GM19193 (cell line): ENCODE data around the gene GADD45G.

Source experiments
- POLR2A ChIP-seq: IDR thresholded peaks from 4 replicates; pipeline ENCODE4 v1.6.1; 2011; ENCODE audit not compliant: insufficient read depth, insufficient read length; ENCODE audit errors: extremely low read depth

The GADD45G gene, protein sequence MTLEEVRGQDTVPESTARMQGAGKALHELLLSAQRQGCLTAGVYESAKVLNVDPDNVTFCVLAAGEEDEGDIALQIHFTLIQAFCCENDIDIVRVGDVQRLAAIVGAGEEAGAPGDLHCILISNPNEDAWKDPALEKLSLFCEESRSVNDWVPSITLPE

GRCh38 chr9:89604729-89605464, at the start of gene GADD45G:
Gene GADD45G (plus strand): TSS chr9:89605012. CDS start chr9:89605122, 110 bp downstream.
- peak; percentile 49 for TF ChIP-seq POLR2A

DNA sequence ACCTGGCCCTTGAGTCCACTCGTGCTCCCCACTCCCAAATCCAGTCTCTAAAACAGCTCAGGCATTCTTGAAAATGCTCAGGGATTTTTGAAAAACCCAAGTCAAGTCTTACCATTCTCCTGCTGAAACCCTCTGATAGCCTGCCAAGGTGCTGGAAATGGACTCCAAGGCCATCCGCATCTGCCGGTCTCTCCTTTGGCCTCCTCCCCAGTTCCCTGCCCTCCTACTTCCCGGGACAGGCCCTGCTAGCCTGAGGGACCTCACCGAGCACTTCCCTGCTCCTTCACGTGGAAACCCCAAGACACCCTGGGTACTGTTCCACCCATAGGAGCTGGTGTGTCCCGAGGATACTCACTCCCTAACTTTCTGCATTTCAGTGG, 49.8 kb upstream of the GADD45G start:
- TF ChIP-seq POLR2A, result no peak

DNA sequence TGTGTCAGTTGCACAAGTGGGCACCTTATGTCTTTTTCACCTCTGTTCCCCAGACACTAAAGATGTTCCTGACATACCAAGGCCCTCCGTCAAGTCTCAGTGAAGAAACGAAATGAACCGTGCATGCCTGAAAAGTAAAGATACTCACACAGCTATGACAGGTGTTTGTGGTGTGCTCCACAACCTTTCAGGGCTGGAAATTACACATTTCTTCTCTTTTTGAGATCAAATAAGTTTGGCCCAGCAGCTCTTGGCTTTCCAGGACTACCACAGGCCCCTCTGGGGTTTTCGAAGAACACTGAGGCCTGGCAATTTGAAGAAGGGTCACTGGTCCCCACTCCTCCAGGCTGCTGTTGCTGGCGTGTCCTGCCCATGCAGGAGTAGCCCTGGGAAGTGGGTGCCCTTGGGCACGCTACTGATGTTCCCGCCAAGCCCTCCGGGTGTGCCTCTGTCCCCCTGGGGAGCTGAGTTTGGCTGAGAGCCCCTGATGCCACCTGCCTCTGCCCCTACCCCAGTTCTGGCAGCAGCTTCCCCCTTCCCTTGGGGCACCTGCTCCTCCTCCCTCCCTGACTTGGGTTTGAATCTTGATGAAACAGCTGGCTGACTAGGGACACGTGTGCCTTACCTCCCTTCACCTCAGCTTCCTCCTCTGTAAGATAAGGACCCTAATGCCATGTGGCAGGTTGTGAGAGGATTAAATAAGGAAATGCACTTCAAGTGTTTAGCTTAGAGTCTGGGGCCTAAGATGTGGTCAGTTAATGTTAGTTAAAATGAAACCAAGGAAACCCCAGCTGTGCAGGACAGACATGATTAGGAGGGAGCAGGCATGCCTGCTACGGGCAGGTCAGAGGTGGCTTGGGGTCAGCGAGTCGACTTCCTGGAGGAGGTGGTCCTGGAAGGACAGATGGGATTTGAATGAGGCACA, 49.1 kb upstream of the GADD45G start:
- no peak for TF ChIP-seq POLR2A

DNA sequence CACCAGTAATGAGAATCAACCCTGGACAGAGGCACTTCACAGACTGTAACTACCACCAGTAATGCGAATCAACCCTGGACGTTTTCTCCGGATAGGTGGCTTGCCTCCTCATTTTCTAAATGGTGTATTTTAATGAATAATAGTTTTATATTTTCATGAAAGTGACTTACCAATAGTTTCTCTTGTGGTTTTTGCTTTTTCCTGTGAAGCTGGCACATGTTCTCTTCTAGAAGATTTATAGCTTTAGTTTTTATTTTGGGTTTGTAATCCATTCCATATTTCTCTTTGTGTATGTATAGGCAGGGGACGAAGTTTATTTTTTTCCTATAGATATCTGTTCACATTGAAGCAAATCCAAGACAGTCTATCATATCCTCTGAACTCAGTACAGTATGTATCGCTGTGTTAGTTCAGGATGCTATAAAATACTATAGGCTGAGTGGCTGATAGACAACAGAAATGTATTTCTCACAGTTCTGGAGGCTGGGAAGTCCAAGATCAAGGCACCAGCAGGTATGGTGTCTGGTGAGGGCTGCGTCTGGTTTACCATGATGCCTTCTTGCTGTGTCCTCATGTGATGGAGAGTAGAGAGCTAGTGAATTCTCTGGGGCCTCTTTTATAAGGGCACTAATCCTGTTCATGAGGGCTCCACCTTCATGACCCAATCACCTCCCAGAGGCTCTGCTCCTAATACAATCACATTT, 46.5 kb upstream of the GADD45G start:
- no peak for TF ChIP-seq POLR2A

GRCh38 chr9:89558948-89559347, 45.9 kb upstream of the GADD45G start:
- no peak for TF ChIP-seq POLR2A

DNA sequence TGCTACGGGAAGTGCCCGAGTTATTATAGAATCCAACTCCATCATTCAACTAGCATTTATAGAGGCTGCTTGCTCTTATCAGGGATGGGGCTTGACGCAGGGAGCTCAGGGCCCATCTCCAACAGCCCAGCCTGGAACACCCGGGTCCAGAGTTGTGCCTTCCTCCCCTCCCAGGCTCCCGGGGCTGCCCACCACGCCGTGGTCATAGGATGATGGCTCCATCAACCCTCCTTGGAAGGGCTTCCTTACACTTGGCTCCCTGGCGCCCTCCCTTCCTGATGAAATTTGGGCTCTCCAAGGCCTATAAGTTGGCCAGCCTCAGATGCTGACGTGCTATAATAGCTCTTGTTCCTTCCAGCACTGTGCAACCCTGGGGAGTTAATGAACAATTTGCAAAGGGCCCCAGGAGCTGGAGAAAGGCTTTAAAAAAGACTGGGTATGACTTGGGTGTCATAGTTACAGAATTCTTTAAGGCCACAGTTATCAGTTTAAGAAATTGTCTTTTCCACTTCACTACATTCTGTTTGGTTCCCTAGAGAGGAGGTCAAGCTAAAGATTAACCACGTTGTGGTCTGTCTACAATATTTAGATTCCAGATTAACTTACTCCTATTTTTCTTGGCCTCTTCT, 42.5 kb upstream of the GADD45G start:
- no peak for TF ChIP-seq POLR2A

GRCh38 chr9:89563571-89564345, 41.1 kb upstream of the GADD45G start:
- TF ChIP-seq POLR2A, result no peak

DNA sequence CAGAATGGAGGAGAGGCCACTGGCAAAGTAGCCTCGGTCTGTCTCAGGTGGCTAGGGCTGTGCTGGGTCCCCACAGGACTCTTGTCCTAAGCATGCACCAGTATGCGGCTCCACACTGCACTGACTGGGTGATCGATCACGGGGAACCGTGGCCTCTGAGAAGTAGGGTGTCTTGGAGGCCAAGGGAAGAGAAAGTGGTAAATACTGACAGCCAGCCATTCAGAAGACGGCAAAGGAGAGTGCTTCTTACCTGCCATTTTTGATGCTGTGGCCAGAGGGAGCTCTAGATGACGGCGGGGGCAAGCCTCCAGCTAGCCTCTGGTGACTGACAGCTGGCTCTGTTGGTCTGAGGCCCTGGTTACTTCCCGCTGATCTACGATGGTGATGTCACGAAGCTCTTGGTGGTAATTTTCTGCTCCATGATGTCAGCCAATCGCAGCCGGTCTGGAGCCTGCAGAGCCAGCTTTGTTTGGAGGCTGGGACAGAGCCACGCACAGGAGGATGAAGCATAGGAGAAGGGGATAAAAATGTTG, 40.4 kb upstream of the GADD45G start:
- TF ChIP-seq POLR2A, result no peak

DNA sequence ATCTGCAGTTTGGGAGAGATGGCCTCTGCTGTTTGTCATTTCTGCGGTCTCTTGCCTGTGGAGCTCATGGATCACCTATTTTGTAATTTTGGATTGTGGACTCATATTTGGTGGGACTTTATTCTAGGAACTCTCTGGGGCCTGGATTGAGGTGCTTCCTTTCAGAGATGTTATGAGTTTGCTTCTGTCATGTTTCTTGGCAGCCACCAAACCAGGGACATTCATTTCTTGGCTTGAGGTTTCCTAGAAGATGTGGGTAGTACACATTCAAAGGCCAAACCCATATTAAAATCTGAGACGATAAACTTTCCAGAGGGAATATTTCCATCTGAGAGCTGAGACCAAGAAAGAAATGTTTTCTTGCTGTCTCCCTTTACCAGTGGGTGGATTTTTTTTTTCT, 37.2 kb upstream of the GADD45G start:
- TF ChIP-seq POLR2A, result no peak

GRCh38 chr9:89574309-89574708, 30.5 kb upstream of the GADD45G start:
- TF ChIP-seq POLR2A, result no peak

DNA sequence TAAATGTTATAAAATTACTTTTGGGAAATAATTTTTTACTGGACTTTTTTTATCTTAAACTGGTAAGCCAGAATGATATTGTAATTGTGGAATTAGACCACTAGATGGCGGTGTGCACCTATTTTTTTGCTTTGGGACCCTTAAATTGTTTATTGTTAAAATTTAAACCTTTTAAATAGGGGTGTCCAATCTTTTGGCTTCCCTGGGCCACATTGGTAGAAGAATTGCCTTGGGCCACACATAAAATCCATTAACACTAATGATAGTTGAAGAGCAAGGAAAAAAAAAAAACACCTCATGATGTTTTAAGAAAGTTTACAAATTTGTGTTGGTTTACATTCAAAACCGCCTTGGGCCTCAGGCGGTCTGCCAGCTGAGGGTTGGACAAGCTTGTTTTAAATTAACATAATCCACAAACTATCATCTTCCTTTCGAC, 28.4 kb upstream of the GADD45G start:
- no peak for TF ChIP-seq POLR2A

DNA sequence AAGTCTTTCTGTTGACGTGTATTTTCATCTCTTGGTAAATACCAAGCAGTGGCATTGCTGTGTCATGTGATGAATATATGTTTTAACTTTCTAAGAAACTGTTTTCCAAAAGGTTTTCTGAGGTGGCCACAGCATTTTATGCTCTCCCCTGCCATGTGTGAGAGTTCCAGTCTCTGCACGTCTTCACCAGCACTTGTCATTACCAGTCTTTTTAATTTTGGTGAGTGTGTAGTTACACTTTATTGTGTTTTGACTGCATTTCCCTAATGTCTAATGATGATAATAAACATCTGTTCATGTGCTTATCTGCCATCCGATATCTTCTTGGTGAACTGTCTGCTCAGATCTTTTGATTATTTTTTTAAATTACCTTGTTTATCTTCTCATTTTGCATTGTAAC, 27.4 kb upstream of the GADD45G start:
- no peak for TF ChIP-seq POLR2A

DNA sequence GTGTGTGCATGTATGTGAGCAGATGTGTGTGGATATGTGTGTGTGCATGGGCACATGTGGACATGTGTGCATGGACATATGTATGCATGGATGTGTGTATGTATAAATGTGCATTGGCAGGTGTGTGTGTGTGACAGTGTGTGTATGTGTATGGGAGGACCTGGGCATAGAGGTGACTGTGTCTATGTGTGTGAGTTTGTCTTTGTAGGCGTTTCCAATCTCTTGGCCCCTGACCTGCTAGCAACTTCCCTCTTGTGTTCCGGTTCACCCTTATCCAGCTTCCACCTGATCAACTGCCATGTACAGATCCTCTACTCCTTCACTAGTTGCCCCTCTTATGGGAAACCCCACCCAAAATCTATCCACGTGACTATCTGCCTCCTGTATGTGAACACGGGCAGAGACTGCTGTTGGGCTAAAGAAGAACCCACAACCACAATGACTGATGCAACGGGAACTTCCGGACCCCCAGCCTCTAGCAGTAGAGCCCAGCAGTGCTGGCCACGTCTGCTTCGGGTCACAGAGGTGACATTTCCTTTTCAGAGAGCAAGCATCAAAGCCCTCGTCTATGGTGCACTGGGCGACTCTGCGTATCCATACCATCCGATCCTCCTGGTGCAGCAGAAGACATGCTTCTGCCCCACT, 24.9 kb upstream of the GADD45G start:
- TF ChIP-seq POLR2A, result no peak
